Testis (tissue), 3 donors: ENCODE results near the gene AFAP1. TPM values are rescaled to one million over a fixed set of nuclear protein-coding genes. Genes with fewer than 3 reads are reported as not detected.

Source experiments
- DNase-seq: peaks from one replicate; pipeline ENCODE4 v3.0.0-alpha.2; 2019
- H3K27ac ChIP-seq, 2 donors: fragments of 200-600 bp; sonication (generic); one replicate each; pipeline ENCODE4 v1.5.1; 2019
- H3K27me3 ChIP-seq: fragments of 200-600 bp; sonication (generic); one replicate; pipeline ENCODE4 v1.5.1; 2019
- H3K36me3 ChIP-seq: fragments of 200-600 bp; sonication (generic); one replicate; pipeline ENCODE4 v1.5.1; 2017; ENCODE audit warnings: low read depth; ENCODE audit errors: missing control alignments
- H3K4me1 ChIP-seq: fragments of 200-600 bp; sonication (generic); one replicate; pipeline ENCODE4 v1.5.1; 2019
- H3K4me3 ChIP-seq, 2 donors: fragments of 200-600 bp; sonication (generic); one replicate each; pipeline ENCODE4 v1.5.1; 2017 to 2019
- H3K9me3 ChIP-seq: fragments of 200-600 bp; sonication (generic); one replicate; pipeline ENCODE4 v1.5.1; 2017
- CTCF ChIP-seq, 3 experiments: fragments of 450-650 bp in 2 of 3; fragments of 200-600 bp in 1 of 3; sonication (generic) in 1 of 3; IDR thresholded peaks; one replicate each; pipeline ENCODE4 v1.5.1; 2016 to 2019; ENCODE audit warnings: antibody characterized with exemption in 3 of 3, mild to moderate bottlenecking in 2 of 3, moderate library complexity in 1 of 3
- POLR2A ChIP-seq: fragments of 450-650 bp; IDR thresholded peaks from one replicate; pipeline ENCODE4 v1.6.1; 2017; ENCODE audit warnings: antibody characterized with exemption, mild to moderate bottlenecking, moderate library complexity
- WGBS, 2 donors: methylation state at CpG; one replicate each; pipeline ENCODE4 v1.1.5; 2018; 5-methylcytosine and 5-hydroxymethylcytosine counted together
- intact Hi-C: fragments of 100-400 bp; cut with DNase I; formaldehyde crosslinking; loops from one replicate; pipeline ENCODE4 v1.15.1; 2023; ENCODE audit warnings: low total_unique reads
- polyA plus RNA-seq: library from polyadenylated mRNA; stranded (reverse); fragments of 350-450 nt; fragmentation: Illumina TruSeq; extraction: RNeasy Lipid Tissue Mini Kit (QIAGEN cat#74804); gene quantifications from one replicate; pipeline ENCODE4 v1.2.3, GENCODE V29; 2014; ENCODE audit warnings: low read depth, low replicate concordance; ENCODE audit not compliant: insufficient read depth
- total RNA-seq, 2 donors: library from RNA; depleted of rRNA; stranded (reverse); fragments of >200 nt; gene quantifications; one replicate each; pipeline ENCODE4 v1.2.3, GENCODE V29; 2016

Gene AFAP1
- total and polyA plus RNA-seq, 3 donors from 2014 or later, result 23.1 to 52.4 (median 51.4) TPM

- intact Hi-C loops, result no loop called here
- DNase-seq, result no peak
- Histone ChIP-seq H3K9me3 (no peaks in the 10 kb centered on the region), H3K36me3 (no peaks in the 10 kb centered on the region), H3K4me3 (no peak overlapping the region), H3K27ac (no peak overlapping the region), H3K4me1 (no peaks in the 10 kb centered on the region), H3K27me3 (no peaks in the 10 kb centered on the region)
- TF ChIP-seq CTCF (IDR thresholded peaks at IDR 0.05), result no peak
- no peak for TF ChIP-seq POLR2A
- 91 to 93% methylated on average over 8 of the region's 9 CpGs for WGBS, 2 donors
Observed at GRCh38 chr4:7760228-7760627, 179.4 kb downstream of the AFAP1 start.

GRCh38 chr4:7759635-7760034, 180.0 kb downstream of the AFAP1 start:
- intact Hi-C loops, result no loop called here
- H3K4me3 ChIP-seq, result no peak overlapping the region
- H3K36me3 ChIP-seq, result no peaks in the 10 kb centered on the region
- H3K9me3 ChIP-seq, result no peaks in the 10 kb centered on the region
- no peaks in the 10 kb centered on the region for H3K4me1 ChIP-seq
- H3K27me3 ChIP-seq, result no peaks in the 10 kb centered on the region
- 93 to 94% methylated on average over 7 of the region's 7 CpGs for WGBS, 2 donors
- no peak overlapping the region for H3K27ac ChIP-seq
- no peak for DNase-seq
- no peak for TF ChIP-seq POLR2A
- TF ChIP-seq CTCF (IDR thresholded peaks at IDR 0.05), result no peak

- H3K27me3 ChIP-seq, result no peaks in the 10 kb centered on the region
- no peaks in the 10 kb centered on the region for H3K4me1 ChIP-seq
- TF ChIP-seq CTCF (IDR thresholded peaks at IDR 0.05) (no peak), POLR2A (no peak)
- intact Hi-C loops, result no loop called here
- H3K9me3 ChIP-seq, result no peaks in the 10 kb centered on the region
- H3K36me3 ChIP-seq, result no peaks in the 10 kb centered on the region
- H3K27ac ChIP-seq, result no peak overlapping the region
- DNase-seq, result no peak
- H3K4me3 ChIP-seq, result no peak overlapping the region
- WGBS, 2 donors, result 84 to 89% methylated on average over 12 of the region's 12 CpGs
Observed at GRCh38 chr4:7759216-7759615, 180.4 kb downstream of the AFAP1 start.

DNA sequence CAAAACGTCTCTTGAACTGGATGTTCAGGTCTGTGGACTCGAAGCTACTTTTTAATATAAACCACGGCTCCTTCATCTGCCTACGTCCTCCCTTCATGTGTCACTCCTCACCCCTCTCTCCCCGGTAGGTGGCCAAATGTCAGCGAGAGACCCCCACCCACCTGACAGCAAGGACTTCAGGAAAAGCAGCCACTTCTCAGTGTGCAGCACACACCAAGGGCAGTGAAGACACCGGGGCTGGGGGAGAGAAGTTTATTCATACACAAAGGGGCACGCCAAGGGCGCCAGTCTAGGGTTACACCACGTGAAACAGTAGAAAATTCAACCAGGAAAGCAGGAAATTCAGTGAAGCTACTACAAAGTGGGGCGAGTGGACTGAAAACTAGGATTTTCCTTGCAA, 181.2 kb downstream of the AFAP1 start:
- TF ChIP-seq CTCF (IDR thresholded peaks at IDR 0.05), result no peak
- no peak for TF ChIP-seq POLR2A
- Histone ChIP-seq H3K27ac (no peak overlapping the region), H3K27me3 (no peaks in the 10 kb centered on the region), H3K36me3 (no peaks in the 10 kb centered on the region), H3K4me3 (no peak overlapping the region), H3K4me1 (no peaks in the 10 kb centered on the region), H3K9me3 (no peaks in the 10 kb centered on the region)
- 95 to 96% methylated on average over 11 of the region's 11 CpGs for WGBS, 2 donors
- DNase-seq, result no peak
- intact Hi-C loops, result no loop called here
